H1 (cell line): ENCODE results near the gene ERI2.
"Not testable (repeated sequence)": the region's sequence is repeated elsewhere in the genome, so short reads cannot be mapped to it uniquely, and the experiment has no call there.

ENCODE experiments used
- ASH2L ChIP-seq: fragments of 200-600, 300-600 bp; sonication (generic); IDR thresholded peaks from one replicate; pipeline ENCODE4 v1.7.1; 2017; ENCODE audit warnings: low read length
- POLR2A ChIP-seq, 2 experiments: IDR thresholded peaks; 1 replicate in 1 of 2; 2 replicates in 1 of 2; pipeline ENCODE4 v1.6.1; 2011; ENCODE audit warnings: low read depth in 2 of 2, low read length in 2 of 2, mild to moderate bottlenecking in 2 of 2; ENCODE audit errors: control extremely low read depth in 1 of 2
- POLR2AphosphoS5 ChIP-seq: IDR thresholded peaks from 2 replicates; pipeline ENCODE4 v1.6.1; 2011; ENCODE audit warnings: low read depth, low read length
- RAD21 ChIP-seq, 2 experiments: IDR thresholded peaks in 1 of 2; conservative IDR thresholded peaks in 1 of 2; 2 replicates each; pipeline ENCODE4 v1.6.1; 2011; ENCODE audit warnings: low read depth in 2 of 2, low read length in 2 of 2, improper control_type of control experiment in 1 of 2, inconsistent platforms in 1 of 2, mild to moderate bottlenecking in 1 of 2, moderate library complexity in 1 of 2
- SIN3A ChIP-seq, 2 experiments: IDR thresholded peaks in 1 of 2; conservative IDR thresholded peaks in 1 of 2; 2 replicates each; pipeline ENCODE4 v1.6.1; 2011 to 2012; ENCODE audit warnings: low read length in 2 of 2, improper control_type of control experiment in 1 of 2, low read depth in 1 of 2, mild to moderate bottlenecking in 1 of 2
- TAF1 ChIP-seq: IDR thresholded peaks from 2 replicates; pipeline ENCODE4 v1.6.1; 2011; ENCODE audit warnings: mild to moderate bottlenecking, low read depth, low read length
- ZNF274 ChIP-seq: IDR thresholded peaks from 2 replicates; pipeline ENCODE4 v1.7.0; 2012; ENCODE audit warnings: low read length, borderline replicate concordance; ENCODE audit errors: extremely low read depth
- TF ChIP-seq, protein P1 (sequence below), 3 experiments: IDR thresholded peaks; 1 replicate in 2 of 3; 2 replicates in 1 of 3; pipeline versions ENCODE4 v1.5.1 to v1.6.1; 2011; ENCODE audit warnings: low read length in 3 of 3, mild to moderate bottlenecking in 3 of 3, inconsistent platforms in 2 of 3, low read depth in 1 of 3, moderate library complexity in 1 of 3; ENCODE audit not compliant: insufficient read depth in 1 of 3; ENCODE audit errors: control extremely low read depth in 1 of 3
- TF ChIP-seq, protein P2 (sequence below): IDR thresholded peaks from 2 replicates; pipeline ENCODE4 v1.6.1; 2012; ENCODE audit warnings: inconsistent platforms

- TF ChIP-seq, protein P1, sequence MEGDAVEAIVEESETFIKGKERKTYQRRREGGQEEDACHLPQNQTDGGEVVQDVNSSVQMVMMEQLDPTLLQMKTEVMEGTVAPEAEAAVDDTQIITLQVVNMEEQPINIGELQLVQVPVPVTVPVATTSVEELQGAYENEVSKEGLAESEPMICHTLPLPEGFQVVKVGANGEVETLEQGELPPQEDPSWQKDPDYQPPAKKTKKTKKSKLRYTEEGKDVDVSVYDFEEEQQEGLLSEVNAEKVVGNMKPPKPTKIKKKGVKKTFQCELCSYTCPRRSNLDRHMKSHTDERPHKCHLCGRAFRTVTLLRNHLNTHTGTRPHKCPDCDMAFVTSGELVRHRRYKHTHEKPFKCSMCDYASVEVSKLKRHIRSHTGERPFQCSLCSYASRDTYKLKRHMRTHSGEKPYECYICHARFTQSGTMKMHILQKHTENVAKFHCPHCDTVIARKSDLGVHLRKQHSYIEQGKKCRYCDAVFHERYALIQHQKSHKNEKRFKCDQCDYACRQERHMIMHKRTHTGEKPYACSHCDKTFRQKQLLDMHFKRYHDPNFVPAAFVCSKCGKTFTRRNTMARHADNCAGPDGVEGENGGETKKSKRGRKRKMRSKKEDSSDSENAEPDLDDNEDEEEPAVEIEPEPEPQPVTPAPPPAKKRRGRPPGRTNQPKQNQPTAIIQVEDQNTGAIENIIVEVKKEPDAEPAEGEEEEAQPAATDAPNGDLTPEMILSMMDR (IDR thresholded peaks at IDR 0.05; ENCODE audit: control extremely low read depth in 1 of 3, insufficient read depth in 1 of 3, low read depth in 1 of 3, low read length in 3 of 3), result not testable (repeated sequence)
- TF ChIP-seq ZNF274; RAD21 (IDR thresholded peaks at IDR 0.05 in 1 of 2, conservative IDR thresholded peaks at IDR 0.05 in 1 of 2; ENCODE audit: low read depth in 2 of 2, low read length in 2 of 2); SIN3A (conservative IDR thresholded peaks at IDR 0.05 in 1 of 2, IDR thresholded peaks at IDR 0.05 in 1 of 2; ENCODE audit: low read depth in 1 of 2, low read length in 2 of 2); POLR2AphosphoS5; TAF1; POLR2A (IDR thresholded peaks at IDR 0.05; ENCODE audit: control extremely low read depth in 1 of 2, low read depth in 2 of 2, low read length in 2 of 2); ASH2L: not testable (repeated sequence)
- TF ChIP-seq, protein P2, sequence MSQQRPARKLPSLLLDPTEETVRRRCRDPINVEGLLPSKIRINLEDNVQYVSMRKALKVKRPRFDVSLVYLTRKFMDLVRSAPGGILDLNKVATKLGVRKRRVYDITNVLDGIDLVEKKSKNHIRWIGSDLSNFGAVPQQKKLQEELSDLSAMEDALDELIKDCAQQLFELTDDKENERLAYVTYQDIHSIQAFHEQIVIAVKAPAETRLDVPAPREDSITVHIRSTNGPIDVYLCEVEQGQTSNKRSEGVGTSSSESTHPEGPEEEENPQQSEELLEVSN, result not testable (repeated sequence)
These were observed 546 bp downstream of the ERI2 start for GRCh38 chr16:20805684-20806167.
